T follicular helper cell (primary cell): ENCODE data around the gene UBE2O.

Experiments used
- DNase-seq: peaks from one replicate; pipeline ENCODE4 v3.0.0-alpha.2; 2020; ENCODE audit warnings: low read depth

Gene UBE2O

DNA sequence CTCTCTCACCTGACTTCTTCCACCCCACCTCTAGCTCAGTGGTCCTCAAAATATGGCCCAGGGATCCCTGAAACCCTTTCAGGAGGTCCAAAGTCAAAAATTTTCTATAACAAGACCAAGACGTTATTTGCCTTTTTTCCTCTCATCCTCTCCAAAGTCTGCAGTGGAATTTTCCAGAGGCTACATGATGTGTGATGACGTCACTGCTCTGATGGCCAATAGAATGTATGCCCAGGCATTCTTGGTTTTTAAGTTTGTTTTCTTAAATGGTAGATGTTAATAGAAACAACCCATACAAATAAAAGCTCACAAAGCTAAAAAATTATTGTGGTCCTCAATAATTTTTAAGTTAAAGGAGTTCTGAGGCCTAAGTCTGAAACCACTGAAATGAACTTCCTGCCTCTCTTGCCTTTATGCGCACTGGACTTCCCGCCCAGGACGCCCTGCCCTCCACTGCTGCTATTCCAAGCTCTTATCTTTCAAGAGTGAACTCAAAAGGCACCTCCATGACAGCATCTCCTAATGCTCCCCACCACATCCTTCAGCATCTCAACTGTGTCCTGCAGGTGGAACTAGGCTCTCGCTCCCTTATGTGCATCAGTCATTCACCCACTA lies 13.5 kb downstream of the UBE2O start:
- no peak for DNase-seq

GRCh38 chr17:76438906-76439305 lies 14.0 kb downstream of the UBE2O start:
- no peak for DNase-seq

- DNase-seq, result no peak
Measured at GRCh38 chr17:76437467-76438402, 15.2 kb downstream of the UBE2O start.

GRCh38 chr17:76435751-76436150 lies 17.2 kb downstream of the UBE2O start:
- no peak for DNase-seq

DNA sequence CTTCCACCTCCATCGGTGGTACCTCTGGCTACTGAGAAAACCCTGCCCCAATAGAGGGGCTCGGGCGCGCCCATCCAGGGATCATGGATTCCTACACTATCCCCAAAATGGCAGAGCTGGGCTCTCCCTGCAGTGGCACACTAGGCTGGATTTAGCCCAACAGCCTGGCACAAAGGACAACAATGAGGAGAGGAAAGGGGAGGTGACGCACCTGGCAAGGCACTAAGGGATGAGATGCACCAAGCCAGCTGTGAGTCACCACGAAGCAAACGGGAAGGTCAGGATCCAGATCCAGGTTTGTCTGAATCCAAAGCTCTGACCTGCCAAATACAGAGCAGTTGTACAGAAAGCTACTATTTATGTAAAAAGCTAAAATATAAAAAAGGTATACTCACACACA lies 18.1 kb downstream of the UBE2O start:
- DNase-seq, result no peak

DNA sequence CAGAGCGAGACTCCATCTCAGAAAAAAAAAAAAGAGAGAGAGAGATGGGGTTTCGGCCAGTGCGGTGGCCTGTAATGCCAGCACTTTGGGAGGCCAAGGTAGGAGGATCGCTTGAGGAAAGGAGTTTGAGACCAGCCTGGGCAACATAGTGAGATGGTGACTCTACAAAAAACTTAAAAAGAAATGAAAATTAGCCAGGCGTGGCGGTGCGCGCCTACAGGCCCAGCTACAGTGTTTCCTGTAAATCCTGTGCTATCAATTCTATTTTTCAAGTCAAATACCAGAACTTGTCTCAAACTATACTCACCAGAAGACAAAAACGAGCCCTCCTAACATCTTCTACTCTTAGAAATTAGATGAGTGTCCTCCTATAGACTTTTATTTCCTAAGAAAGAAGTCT lies 19.3 kb downstream of the UBE2O start:
- no peak for DNase-seq

GRCh38 chr17:76432712-76433336 lies 20.1 kb downstream of the UBE2O start:
- no peak for DNase-seq

DNA sequence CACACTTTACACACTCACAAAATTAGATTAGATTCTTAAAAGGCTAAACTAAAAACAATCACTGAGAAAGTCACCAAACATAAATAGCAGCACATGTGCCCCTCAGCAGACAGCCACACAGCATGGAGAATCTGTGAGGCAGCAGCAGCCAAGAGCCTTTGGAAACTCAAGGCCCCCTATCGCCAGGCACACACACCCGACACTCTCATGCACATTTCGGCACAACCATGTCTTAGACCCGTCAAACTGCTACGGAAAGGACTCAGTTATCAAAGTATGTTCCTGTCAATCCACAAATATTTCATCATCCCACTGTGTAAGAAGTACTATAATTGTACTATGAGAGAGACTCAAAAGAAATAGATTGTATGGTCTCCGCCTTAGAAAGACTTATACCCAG lies 20.9 kb downstream of the UBE2O start:
- no peak for DNase-seq

GRCh38 chr17:76431509-76431908 lies 21.4 kb downstream of the UBE2O start:
- no peak for DNase-seq

DNA sequence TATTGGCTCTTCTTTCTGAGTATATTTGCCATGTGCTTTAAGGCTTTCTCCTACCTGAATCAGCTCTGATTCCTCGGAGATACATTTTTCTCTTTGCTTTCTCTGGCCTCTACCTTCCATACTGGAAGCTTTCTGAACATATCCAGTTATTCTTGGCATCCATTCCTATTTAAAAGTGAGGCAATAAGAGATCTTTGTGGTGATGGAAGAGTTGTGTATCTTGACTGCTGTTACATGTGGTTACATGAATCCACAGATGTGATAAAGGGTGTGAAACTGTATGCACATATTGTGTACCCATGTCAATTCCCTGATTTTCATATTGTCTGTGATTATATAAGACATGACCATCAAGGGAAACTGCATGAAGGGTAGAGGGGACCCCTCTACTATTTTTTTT lies 24.4 kb downstream of the UBE2O start:
- no peak for DNase-seq

DNA sequence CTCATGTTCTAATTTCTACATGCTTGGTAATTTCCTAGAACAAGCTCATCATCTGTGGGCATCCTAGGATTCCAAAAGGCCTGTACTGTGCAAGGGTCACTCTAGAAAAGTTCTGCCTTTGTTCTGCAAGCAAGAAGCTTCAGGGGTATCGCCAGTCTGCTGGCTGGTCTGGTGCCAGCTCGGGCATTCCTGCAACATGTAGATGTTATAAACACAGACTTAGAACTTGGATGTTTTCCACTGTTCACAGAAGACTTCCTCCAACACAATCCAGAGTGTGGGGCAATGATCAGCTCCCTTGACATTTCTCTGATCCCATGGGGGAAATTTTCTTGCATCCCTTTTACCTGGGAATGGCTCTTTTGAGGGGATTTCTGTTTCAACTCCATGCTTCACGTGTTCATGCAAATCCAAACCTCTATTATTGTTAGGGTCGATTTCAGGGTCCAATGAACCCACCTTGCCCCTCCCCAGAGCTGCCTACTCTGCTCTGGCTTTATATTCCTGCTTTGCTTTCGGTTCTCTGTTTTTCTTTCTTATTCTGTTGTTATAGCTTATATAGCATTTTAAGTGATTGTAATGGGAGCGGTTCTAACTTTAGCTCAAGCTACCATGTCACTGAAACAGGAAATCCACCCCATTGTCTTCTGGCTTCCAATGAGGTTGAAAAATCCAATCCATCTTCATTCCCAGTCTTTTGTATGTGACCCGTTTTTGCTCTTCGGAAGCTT lies 25.3 kb downstream of the UBE2O start:
- no peak for DNase-seq

- DNase-seq, result no peak
Measured at GRCh38 chr17:76426853-76427252, 26.1 kb downstream of the UBE2O start.

DNA sequence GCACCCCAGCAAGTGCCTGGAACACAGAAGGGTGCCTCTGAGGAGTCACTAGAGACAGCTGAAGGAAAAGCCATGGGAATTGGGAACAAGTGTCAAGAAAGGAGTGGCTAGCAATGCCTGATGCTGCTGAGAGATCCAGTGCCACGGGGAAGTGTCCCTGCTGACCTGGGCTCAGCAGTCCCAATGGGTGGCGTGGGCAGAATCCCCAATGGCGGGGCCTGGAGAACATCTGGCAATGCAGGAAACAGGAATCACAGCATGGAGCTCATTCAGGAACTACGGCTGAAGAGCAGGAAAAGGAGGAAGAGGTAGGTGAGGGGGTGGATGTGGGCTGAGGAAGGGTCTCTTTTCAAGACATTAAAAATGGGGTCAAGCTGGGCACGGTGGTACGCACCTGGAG lies 30.1 kb downstream of the UBE2O start:
- no peak for DNase-seq

GRCh38 chr17:76422406-76422805 lies 30.5 kb downstream of the UBE2O start:
- DNase-seq, result no peak

GRCh38 chr17:76421044-76421407 lies 31.9 kb downstream of the UBE2O start:
- DNase-seq, result no peak

DNA sequence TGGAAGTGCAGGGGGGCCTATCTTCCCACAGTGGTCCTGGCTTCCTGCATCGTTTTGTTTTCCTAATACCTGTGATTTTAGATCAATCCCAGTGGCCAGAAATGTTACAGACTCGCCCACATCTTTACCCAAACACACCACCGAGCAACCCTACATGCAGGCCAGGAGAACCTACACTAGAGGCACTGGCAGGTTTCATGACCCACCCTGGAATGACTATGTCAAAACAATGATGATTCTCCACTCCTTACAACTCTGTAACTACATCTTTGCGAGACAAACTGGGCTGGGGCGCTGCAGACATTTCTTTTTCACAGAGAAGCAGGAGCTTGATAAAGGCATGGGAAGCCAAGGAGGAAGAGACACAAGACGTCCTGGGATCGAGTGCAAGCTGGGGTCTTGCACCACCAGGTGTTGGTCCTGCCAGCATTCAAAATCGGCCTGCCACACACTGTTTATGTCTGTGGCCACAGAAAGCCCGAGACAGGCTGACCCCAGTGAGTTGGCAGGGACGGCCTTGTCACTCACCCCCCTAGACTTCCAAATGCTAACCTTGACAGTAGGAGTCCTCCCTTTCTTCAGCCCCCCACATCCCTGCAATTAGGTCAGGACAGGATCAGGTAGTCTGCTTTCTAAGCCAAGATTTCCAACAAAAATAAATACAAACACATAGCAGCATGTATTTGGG lies 32.5 kb downstream of the UBE2O start:
- DNase-seq, result no peak

DNA sequence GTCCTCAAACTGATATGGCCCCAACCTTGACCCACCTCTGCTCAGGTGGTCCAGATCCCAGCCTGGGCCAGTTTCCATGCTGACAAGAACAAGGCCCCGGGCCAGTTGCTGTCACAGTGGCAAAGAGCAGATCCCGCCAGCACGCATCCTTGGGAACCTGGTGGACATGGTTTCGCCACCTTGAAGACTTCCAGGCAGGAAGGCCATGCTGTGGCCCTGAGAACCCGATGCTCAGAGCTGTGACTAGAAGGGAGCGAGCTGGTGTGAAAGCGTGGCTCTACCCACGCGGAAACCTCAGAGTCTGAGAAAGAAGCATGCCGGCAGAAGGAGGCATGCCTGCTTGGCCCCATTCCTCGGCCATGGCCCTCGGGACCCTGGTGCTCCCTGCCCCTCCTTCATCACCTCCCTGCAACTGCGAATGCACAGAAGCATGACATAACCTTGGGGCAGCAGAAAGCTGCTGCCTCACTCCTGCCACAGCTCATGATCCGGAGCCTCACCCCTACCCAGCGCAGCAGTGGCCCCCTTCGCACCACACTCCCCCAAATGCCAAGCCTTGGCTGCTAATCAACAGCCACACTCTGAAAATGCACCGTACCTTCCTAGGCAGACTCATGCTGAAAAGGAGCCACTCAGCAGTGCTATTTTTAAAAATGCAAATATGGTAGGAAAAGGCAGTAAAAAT lies 33.2 kb downstream of the UBE2O start:
- DNase-seq, result no peak

DNA sequence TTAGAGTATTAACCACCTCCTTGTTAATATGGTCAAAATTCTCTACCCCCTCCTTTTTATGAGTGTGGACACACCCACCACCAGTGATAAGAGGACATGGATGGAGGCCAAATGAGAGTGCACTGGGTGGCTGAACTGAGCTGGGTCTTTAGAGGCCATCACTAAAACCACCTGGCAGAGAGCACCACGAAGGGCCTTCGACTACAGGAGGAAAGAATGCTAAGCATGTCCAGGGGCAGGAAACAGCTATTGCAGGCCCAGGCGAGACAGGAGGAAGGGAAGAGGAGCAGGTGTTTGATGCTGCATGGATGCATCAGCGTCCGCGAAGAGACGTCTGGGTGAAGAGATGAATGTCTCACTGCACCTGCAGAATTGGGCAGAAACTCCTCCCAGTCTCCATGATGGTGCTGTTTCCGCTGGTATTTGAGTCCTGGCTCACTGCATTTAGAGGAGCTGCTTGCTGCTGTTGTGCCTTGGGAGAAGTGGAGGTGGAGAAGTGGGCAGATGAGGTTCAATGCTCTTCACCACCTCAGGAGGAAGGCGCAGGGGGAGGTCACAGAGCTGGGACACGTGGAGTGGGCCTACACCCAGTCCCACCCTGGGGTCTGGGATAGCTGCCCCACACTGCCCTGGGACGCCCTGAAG lies 35.3 kb downstream of the UBE2O start:
- DNase-seq, result no peak

DNA sequence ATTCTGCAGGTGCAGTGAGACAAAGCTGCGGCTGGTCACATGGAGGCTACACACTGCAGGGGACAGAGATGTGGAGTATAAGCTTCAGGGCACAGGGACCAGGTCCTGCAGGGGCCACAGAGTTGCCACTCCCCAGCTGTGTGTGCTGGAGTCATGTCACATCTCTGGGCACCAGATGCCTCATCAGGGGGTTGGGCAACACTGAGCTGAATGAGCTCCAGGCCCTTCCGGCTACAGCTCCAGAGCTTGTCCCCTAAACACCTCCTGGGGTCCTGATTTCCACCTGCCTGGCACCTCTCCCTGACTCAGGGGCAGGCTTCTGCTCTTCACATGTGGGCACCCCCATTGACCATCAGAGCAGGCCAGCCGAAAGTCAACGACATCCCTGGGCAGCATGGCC lies 36.1 kb downstream of the UBE2O start:
- no peak for DNase-seq

- DNase-seq, result no peak
Measured at GRCh38 chr17:76416457-76416856, 36.5 kb downstream of the UBE2O start.

GRCh38 chr17:76415786-76416185 lies 37.2 kb downstream of the UBE2O start:
- no peak for DNase-seq
